Esophagus muscularis mucosa (tissue), 4 donors: Measurements from ENCODE around the gene AKR1C2. TPM values are rescaled to one million over a fixed set of nuclear protein-coding genes. Genes with fewer than 3 reads are reported as not detected.
A peak's percentile ranks its signal among the peaks of the same experiment; 100 is the strongest.
"Not testable (repeated sequence)": the region's sequence is repeated elsewhere in the genome, so short reads cannot be mapped to it uniquely, and the experiment has no call there.

ENCODE experiments used
- DNase-seq: peaks from one replicate; pipeline ENCODE4 v3.0.0-alpha.2; 2017; ENCODE audit errors: extremely low spot score
- H3K27ac ChIP-seq, 4 donors: fragments of 200-600 bp; sonication (generic); replicated peaks in 1 of 4; 1 replicate in 3 of 4; 2 replicates in 1 of 4; pipeline ENCODE4 v1.5.1; 2016 to 2019; ENCODE audit warnings: mild to moderate bottlenecking in 1 of 4
- H3K27me3 ChIP-seq, 4 donors: fragments of 200-600 bp; sonication (generic); one replicate each; pipeline versions ENCODE4 v1.5.1 to v1.6.0; 2016 to 2019
- H3K36me3 ChIP-seq, 4 donors: fragments of 200-600 bp; sonication (generic); one replicate each; pipeline ENCODE4 v1.5.1; 2016 to 2019
- H3K4me1 ChIP-seq, 4 donors: fragments of 200-600 bp; sonication (generic); one replicate each; pipeline ENCODE4 v1.5.1; 2016 to 2019
- H3K4me3 ChIP-seq, 4 donors: fragments of 200-600 bp; sonication (generic); 1 replicate in 2 of 4; 2 replicates in 2 of 4; pipeline ENCODE4 v1.5.1; 2016 to 2019; ENCODE audit warnings: mild to moderate bottlenecking in 4 of 4, moderate library complexity in 1 of 4
- H3K9me3 ChIP-seq, 4 donors: fragments of 200-600 bp; sonication (generic); 1 replicate in 3 of 4; 2 replicates in 1 of 4; pipeline ENCODE4 v1.5.1; 2016 to 2019
- POLR2AphosphoS5 ChIP-seq, 2 donors: sonication (generic); formaldehyde crosslinking; IDR thresholded peaks; one replicate each; pipeline ENCODE4 v1.6.1; 2017; ENCODE audit warnings: antibody characterized with exemption in 2 of 2
- WGBS: methylation state at CpG from one replicate; pipeline ENCODE4 v1.1.5; 2018; 5-methylcytosine and 5-hydroxymethylcytosine counted together
- intact Hi-C: fragments of 100-400 bp; cut with DNase I; formaldehyde crosslinking; loops from one replicate; pipeline ENCODE4 v1.15.1; 2023
- total RNA-seq, 4 donors: library from RNA; depleted of rRNA; stranded (reverse); fragments of >200 nt; gene quantifications; one replicate each; pipeline versions ENCODE4 v1.1.0 to v1.2.1, GENCODE V29; 2016

AKR1C2 gene
- total RNA-seq, 4 donors from 2014 or later: 7.9 to 12.7 (median 9.6) TPM

- H3K27ac ChIP-seq, H3K9me3 ChIP-seq, H3K27me3 ChIP-seq, intact Hi-C loops, DNase-seq, H3K4me3 ChIP-seq: not testable (repeated sequence)
- H3K36me3 ChIP-seq: peaks cover 11 to 27% (median 14%) of the 10 kb centered on the region in 4 donors
- WGBS: 97% methylated on average over 3 of the region's 3 CpGs
- peaks cover 0 to 34% (median 8%) of the 10 kb centered on the region in 4 donors for H3K4me1 ChIP-seq
Measured at GRCh38 chr10:4967189-4967588, 36.5 kb downstream of the AKR1C2 start.

DNA sequence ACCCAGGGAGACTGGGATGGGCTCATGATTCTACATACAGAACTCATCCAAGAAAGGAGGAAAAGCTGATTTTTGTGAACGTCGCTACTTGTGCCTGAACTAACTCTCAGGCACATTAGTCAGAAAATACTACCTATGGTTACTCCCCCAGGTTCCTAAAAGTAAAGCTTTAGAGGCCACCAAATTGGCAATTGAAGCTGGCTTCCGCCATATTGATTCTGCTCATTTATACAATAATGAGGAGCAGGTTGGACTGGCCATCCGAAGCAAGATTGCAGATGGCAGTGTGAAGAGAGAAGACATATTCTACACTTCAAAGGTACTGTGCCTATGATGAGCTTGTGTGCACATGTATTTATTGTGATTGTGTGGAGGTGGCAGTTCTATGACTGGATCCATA lies 37.9 kb downstream of the AKR1C2 start:
- H3K9me3 ChIP-seq, H3K27me3 ChIP-seq, H3K27ac ChIP-seq, intact Hi-C loops, DNase-seq: not testable (repeated sequence)
- peaks cover 0 to 34% (median 8%) of the 10 kb centered on the region in 4 donors for H3K4me1 ChIP-seq
- WGBS: 98% methylated on average over 4 of the region's 4 CpGs
- H3K36me3 ChIP-seq: peaks cover 11 to 27% (median 14%) of the 10 kb centered on the region in 4 donors
- H3K4me3 ChIP-seq: peak overlapping the region; percentile 14 to 57 (median 41)

DNA sequence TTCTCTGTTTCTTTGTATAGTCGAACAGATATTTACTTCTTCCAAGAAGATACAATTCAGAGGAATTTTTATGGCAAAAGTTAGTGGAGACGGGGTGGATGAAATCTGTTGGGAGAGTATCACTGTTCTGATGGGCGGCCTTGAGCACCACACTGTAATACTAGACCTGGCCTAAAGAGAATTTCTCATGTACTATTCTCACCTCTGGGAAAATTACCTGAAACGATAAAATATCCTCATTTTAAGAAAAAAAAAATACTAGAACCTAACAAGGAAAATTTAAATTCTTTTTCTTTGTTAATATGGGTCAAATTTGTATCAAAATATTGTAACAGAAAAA lies 39.9 kb downstream of the AKR1C2 start:
- DNase-seq, intact Hi-C loops, H3K9me3 ChIP-seq, H3K36me3 ChIP-seq, H3K27me3 ChIP-seq: not testable (repeated sequence)
- WGBS: 63% methylated on average over 4 of the region's 4 CpGs
- H3K27ac ChIP-seq: peak overlapping the region in 1 of 4 donors; percentile 56
- peak overlapping the region; percentile 38 to 57 (median 44) for H3K4me3 ChIP-seq
- peaks cover 0 to 34% (median 8%) of the 10 kb centered on the region in 4 donors for H3K4me1 ChIP-seq

DNA sequence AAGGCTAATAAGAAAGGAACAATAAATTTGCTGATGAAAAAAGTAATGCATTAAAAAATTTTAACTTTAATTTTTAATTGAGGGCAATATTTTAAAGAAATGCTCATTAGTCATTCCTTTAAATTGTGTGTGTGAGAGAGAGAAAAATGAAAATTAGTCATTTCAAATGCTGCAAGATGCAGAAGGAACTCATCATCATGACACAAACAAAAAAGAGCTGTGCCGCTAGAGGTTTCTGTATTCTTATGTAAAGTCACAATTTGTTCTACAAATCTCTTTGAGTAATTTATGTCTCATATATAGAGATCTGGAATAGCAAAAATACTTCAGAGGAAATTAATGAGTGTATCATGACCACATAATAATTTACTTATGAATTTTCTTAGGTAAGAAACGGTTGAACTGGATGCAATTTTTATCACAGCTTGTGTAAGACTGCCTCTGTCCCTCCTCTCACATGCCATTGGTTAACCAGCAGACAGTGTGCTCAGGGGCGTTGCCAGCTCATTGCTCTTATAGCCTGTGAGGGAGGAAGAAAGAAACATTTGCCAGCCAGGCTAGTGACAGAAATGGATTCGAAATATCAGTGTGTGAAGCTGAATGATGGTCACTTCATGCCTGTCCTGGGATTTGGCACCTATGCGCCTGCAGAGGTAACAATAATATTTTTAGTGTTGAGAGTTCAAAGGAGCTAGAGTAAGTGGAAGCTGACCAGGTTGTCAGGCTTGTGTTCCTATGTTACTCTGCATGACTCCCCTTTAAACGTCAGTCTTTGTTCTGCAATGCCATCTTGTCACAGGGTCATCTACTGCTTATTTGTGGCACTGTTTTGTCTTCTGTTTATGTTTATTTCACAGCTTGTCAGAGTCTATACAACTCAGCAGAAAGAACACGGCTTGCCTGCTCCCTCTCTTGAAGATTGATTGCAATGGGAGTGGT lies 40.5 kb downstream of the AKR1C2 start, which contains the start of gene AKR1C1:
TSS of gene AKR1C1 (plus strand) at position 540 of the 939 bp plus-strand sequence. CDS start at position 570, 30 bp downstream.
- peaks cover 0 to 34% (median 8%) of the 10 kb centered on the region in 4 donors for H3K4me1 ChIP-seq
- H3K36me3 ChIP-seq, intact Hi-C loops, H3K9me3 ChIP-seq, H3K27me3 ChIP-seq, DNase-seq: not testable (repeated sequence)
- TF ChIP-seq POLR2AphosphoS5 (IDR thresholded peaks at IDR 0.05): peak; percentile 37 to 81
- H3K27ac ChIP-seq: peak within 1 kb of the TSS; percentile 23 to 56 (median 52)
- WGBS: 55% methylated on average over 5 of the region's 7 CpGs
- peak within 1 kb of the TSS; percentile 38 to 57 (median 44) for H3K4me3 ChIP-seq

- WGBS: 67% methylated on average over 1 of the region's 1 CpG
- H3K4me1 ChIP-seq: peaks cover 0 to 34% (median 8%) of the 10 kb centered on the region in 4 donors
- DNase-seq, H3K9me3 ChIP-seq, H3K27me3 ChIP-seq, H3K27ac ChIP-seq, intact Hi-C loops, H3K4me3 ChIP-seq, H3K36me3 ChIP-seq: not testable (repeated sequence)
Measured at GRCh38 chr10:4962308-4962707, 41.3 kb downstream of the AKR1C2 start.

GRCh38 chr10:4961558-4961957 lies 42.1 kb downstream of the AKR1C2 start:
- WGBS: 93% methylated on average over 11 of the region's 11 CpGs
- peaks cover 0 to 26% (median 8%) of the 10 kb centered on the region in 4 donors for H3K4me1 ChIP-seq
- intact Hi-C loops, H3K36me3 ChIP-seq, H3K4me3 ChIP-seq, H3K9me3 ChIP-seq, H3K27me3 ChIP-seq, DNase-seq, H3K27ac ChIP-seq: not testable (repeated sequence)

DNA sequence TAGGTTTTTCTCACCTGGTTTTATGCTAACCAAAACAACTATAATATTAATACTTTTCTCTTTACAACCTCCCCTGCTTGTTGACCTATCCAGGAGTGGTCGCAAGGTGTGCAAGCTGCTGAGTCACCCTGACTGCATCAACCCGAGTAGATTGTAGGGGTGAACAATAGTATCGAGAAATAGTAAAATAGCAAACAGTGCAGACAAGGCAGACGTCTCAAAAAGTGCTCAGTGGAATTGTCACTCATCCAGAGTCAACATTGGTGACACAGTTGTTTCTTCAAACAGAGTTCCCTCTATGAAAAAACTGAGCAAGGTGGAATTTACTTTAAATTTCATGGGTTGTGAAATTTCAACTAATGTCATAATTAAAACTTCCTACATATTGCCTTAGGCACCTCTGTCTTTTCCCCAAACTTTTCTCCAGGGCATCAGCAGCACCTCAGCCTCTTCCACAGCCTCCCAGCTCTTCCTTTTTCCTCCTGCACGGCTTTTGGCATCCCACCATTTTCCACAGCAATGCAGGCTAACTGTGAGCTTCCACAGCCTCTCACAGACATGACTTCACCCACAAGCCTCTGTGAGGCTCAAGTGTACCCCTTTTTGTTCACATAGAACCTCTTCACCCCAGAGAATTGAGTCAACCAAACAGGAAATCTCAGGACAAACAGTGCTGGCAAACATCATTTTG lies 46.6 kb downstream of the AKR1C2 start:
- H3K36me3 ChIP-seq, H3K27ac ChIP-seq, intact Hi-C loops, H3K4me1 ChIP-seq, DNase-seq, H3K9me3 ChIP-seq, H3K27me3 ChIP-seq, H3K4me3 ChIP-seq: not testable (repeated sequence)
- 85% methylated on average over 5 of the region's 5 CpGs for WGBS

GRCh38 chr10:4956088-4956487 lies 47.6 kb downstream of the AKR1C2 start:
- intact Hi-C loops, H3K9me3 ChIP-seq: not testable (repeated sequence)
- WGBS: 59% methylated on average over 4 of the region's 7 CpGs

More at GRCh38 chr10:4956088-4956487, 47.6 kb downstream of the AKR1C2 start:
- not testable (repeated sequence) for H3K4me1 ChIP-seq, H3K36me3 ChIP-seq, H3K27me3 ChIP-seq, H3K27ac ChIP-seq, H3K4me3 ChIP-seq, DNase-seq
